Measurements from ENCODE around the gene CALN1. TPM values are rescaled to one million over a fixed set of nuclear protein-coding genes. Genes with fewer than 3 reads are reported as not detected.
"Not testable (repeated sequence)": the region's sequence is repeated elsewhere in the genome, so short reads cannot be mapped to it uniquely, and the experiment has no call there.

CALN1 gene
- total RNA-seq, result under 1 TPM in 1 of 4 donors, not detected in 3; 0.04 TPM

DNA sequence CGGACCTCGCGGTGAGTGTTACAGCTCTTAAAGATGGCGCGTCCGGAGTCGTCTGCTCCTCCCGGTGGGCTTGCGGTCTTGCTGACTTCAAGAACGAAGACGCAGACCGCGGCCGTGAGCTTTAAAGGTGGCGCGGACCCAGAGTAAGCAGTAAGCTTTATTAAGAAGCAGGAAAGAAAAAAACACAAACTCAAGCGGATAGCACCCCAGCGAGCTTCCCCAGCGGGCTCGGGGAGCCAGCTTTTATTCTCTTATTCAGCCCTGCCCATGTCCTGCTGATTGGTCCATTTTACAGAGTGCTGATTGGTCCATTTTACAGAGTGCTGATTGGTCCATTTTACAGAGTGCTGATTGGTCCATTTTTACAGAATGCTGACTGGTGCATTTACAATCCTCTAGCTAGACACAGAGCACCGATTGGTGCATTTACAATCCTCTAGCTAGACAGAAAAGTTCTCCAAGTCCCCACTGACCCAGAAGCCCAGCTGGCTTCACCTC is at the start of gene CALN1:
Gene CALN1 (minus strand): TSS at position 218 of the 498 bp plus-strand sequence.
- not testable (repeated sequence) for H3K4me3 ChIP-seq, H3K27ac ChIP-seq, H3K9me3 ChIP-seq, H3K27me3 ChIP-seq, H3K4me1 ChIP-seq, ATAC-seq, H3K36me3 ChIP-seq
- 91 to 94% methylated on average over 10 to 15 of the region's 21 CpGs for WGBS, 2 donors (ENCODE audit: low coverage in 1 of 2)

GRCh38 chr7:72453471-72453870 is 41.3 kb upstream of the CALN1 start:
- Histone ChIP-seq H3K9me3 (peaks cover 0 to 15% (median 0%) of the 10 kb centered on the region in 3 donors), H3K36me3 (no peaks in the 10 kb centered on the region), H3K27me3 (peaks cover 10% of the 10 kb centered on the region), H3K4me1 (no peaks in the 10 kb centered on the region), H3K27ac (no peak overlapping the region), H3K4me3 (no peak overlapping the region)
- 88 to 93% methylated on average over 1 of the region's 1 CpG for WGBS, 2 donors (ENCODE audit: low coverage in 1 of 2)
- TF ChIP-seq CTCF (IDR thresholded peaks at IDR 0.05) (no peak), POLR2AphosphoS5 (IDR thresholded peaks at IDR 0.05) (no peak), POLR2A (IDR thresholded peaks at IDR 0.05) (no peak), EP300 (IDR thresholded peaks at IDR 0.05) (no peak)
- no peak for ATAC-seq

GRCh38 chr7:72447465-72448204 is 35.5 kb upstream of the CALN1 start:
- Histone ChIP-seq H3K27ac (no peak overlapping the region), H3K27me3 (peaks cover 42% of the 10 kb centered on the region), H3K36me3 (no peaks in the 10 kb centered on the region), H3K4me3 (no peak overlapping the region), H3K9me3 (peaks cover 0 to 5% (median 0%) of the 10 kb centered on the region in 3 donors), H3K4me1 (no peaks in the 10 kb centered on the region)
- TF ChIP-seq POLR2A (IDR thresholded peaks at IDR 0.05) (no peak), EP300 (IDR thresholded peaks at IDR 0.05) (no peak), CTCF (IDR thresholded peaks at IDR 0.05) (no peak), POLR2AphosphoS5 (IDR thresholded peaks at IDR 0.05) (no peak)
- no peak for ATAC-seq
- WGBS, 2 donors (ENCODE audit: low coverage in 1 of 2), result 74 to 87% methylated on average over 11 to 12 of the region's 17 CpGs

GRCh38 chr7:72446591-72447462 is 34.7 kb upstream of the CALN1 start:
- Histone ChIP-seq H3K36me3 (no peaks in the 10 kb centered on the region), H3K4me1 (no peaks in the 10 kb centered on the region), H3K4me3 (no peak overlapping the region), H3K27me3 (peaks cover 42% of the 10 kb centered on the region), H3K27ac (no peak overlapping the region), H3K9me3 (no peaks in the 10 kb centered on the region)
- WGBS, 2 donors (ENCODE audit: low coverage in 1 of 2), result 9 to 35% methylated on average over 9 to 16 of the region's 20 CpGs
- ATAC-seq, result no peak
- no peak for TF ChIP-seq EP300 (IDR thresholded peaks at IDR 0.05)
- no peak for TF ChIP-seq POLR2AphosphoS5 (IDR thresholded peaks at IDR 0.05)
- no peak for TF ChIP-seq CTCF (IDR thresholded peaks at IDR 0.05)
- no peak for TF ChIP-seq POLR2A (IDR thresholded peaks at IDR 0.05)

GRCh38 chr7:72446131-72446530 is 34.0 kb upstream of the CALN1 start:
- peaks cover 42% of the 10 kb centered on the region for H3K27me3 ChIP-seq
- no peaks in the 10 kb centered on the region for H3K4me1 ChIP-seq
- TF ChIP-seq POLR2AphosphoS5 (IDR thresholded peaks at IDR 0.05) (no peak), CTCF (IDR thresholded peaks at IDR 0.05) (no peak), EP300 (IDR thresholded peaks at IDR 0.05) (no peak), POLR2A (IDR thresholded peaks at IDR 0.05) (no peak)
- WGBS, 2 donors (ENCODE audit: low coverage in 1 of 2), result 34 to 43% methylated on average over 6 of the region's 7 CpGs
- H3K4me3 ChIP-seq, result no peak overlapping the region
- no peak overlapping the region for H3K27ac ChIP-seq
- no peaks in the 10 kb centered on the region for H3K36me3 ChIP-seq
- ATAC-seq, result no peak
- no peaks in the 10 kb centered on the region for H3K9me3 ChIP-seq

Measured in gastroesophageal sphincter (tissue), 4 donors.